GM19468 (cell line): ENCODE results near the gene HAND1.

ENCODE experiments used
- ATAC-seq: cut with Tn5 transposase; IDR thresholded peaks from one replicate; pipeline ENCODE4 v1.9.1; 2021; ENCODE audit warnings: mild to moderate bottlenecking, moderate library complexity, moderate number of reproducible peaks; ENCODE audit not compliant: unreplicated experiment; ENCODE audit errors: extremely low read depth

Gene HAND1

GRCh38 chr5:154464438-154464837, 13.6 kb downstream of the HAND1 start:
- ATAC-seq = no peak

DNA sequence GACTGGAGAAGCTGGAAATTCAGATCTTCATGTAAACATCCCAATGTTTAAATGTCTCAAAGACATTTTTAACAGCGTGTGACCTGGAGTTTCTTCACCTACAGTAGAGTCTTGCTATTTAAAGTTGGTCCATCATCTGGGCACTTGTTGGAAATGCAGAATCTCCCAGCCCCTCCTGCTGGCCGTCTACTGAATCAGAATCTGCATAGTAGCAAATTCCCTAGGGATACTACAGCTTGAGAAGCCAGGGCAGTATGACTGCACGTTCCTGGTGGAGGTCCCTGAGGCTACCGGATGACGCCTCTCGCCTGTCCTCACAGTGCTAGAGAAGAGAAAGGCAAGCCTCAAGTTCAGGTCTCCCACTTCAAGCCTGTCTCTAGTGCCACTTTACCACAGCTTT, 16.5 kb downstream of the HAND1 start:
- no peak for ATAC-seq

- ATAC-seq = no peak
Observed at GRCh38 chr5:154460172-154460571, 17.9 kb downstream of the HAND1 start.

- no peak for ATAC-seq
Observed at GRCh38 chr5:154459015-154459414, 19.0 kb downstream of the HAND1 start.

- no peak for ATAC-seq
Observed at GRCh38 chr5:154456540-154456939, 21.5 kb downstream of the HAND1 start.

DNA sequence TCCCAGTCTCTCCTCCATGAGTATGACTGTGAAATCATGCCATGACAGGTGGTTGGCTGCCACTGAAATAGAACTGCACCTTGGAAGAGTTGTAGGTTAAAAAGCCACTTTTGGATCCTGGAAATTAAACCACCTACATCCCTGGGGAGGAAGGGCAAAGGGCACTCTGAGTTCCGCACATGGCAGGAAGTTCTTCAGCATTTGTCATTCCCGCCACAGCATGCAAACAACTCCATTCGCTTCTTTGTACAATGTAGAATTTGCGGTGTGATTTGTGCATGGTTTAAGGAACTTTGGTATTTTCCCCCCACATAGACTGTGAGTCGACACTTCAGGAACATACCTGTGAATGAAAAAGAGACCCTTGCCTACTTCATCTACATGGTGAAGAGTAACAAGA, 22.4 kb downstream of the HAND1 start:
- ATAC-seq = no peak

DNA sequence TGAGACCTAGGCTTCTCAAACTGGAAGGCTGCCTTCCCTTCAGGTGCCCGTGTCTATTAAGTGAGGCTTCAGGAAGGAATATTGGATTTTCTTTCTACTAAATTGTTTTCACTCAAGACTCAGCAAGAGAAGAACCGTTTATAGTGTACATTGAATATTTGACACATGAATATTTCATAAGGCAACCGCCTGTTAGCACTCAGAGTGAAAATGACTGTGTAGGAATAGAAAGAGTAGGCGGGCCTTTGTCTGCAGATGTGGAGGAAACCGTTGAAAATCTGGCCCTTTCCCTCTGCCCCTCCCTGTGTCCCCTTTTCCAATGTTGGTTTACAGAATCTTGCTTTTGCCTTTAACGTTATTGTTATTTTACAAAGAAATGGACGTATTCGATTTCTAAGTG, 26.1 kb downstream of the HAND1 start:
- ATAC-seq = no peak

GRCh38 chr5:154449786-154450185, 28.2 kb downstream of the HAND1 start:
- ATAC-seq = no peak

DNA sequence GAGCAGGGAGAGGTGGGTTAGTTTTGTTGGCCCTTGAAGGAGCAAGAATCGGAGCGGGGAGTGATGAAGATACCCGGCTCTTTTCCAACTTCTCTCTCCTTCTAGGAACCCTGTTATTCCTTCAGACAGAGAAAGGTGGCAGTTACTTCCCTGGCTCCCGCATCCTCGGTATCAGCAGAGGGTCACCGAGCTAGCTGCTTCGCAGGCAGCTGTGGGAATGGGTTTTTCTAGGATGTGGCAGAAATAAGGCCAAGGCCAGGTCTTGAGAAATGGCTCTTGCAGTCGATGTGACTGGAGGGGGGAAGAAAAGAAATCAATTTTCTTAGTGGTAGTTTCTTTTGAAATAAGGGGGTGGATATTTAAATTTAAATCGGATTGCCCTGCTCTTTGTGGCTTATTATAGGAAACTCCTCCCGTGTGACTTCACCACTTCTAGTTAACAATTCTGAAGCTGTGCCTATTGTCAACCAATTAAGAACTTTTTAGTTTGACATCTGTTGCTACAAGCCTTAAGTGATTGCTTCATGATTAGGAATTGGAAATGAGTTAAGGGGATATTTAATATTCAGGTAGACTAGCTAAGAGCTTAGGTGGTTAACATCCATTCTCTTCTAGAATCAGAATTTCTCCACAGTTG, 30.8 kb downstream of the HAND1 start:
- ATAC-seq = no peak

- ATAC-seq = peak; percentile 4
Observed at GRCh38 chr5:154446195-154447088, 31.6 kb downstream of the HAND1 start.

DNA sequence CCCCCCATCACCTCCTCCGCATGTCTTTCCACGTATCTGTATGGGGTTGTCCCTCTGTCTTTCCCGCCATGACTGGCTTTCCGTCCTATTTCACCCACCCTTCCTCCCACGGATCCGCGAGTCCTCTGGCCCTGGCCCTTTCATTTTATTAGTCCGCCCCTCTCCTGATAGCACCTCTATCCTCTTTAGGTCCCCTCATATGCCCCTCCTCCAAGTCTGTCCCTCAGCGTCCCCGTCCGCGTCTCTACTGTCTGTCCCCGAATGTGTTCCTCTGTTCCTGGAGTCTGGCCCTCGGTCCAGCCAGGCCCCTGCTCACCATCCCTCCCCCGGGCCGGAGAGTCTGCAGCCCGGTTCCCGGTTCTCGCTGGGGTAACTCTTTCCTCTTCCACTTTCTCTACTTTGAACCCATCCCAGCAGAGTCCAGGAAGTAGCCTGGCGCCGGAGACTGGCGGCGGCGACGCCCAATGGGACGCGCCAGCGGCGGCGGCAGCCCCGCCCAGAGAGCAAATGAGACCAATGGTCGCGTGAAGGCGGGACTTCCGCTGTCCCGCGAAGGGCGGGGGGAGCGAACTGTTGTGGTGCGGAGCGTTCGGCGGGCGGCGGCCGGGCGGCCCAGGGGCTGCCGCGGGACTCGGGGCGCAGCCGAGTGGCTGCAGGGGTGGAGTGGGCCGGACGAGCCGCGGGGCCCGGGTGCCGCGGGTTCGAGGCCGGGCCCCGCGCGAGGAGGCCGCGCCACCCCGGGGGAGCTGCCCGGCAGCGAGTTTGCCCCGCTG, 32.4 kb downstream of the HAND1 start, which contains the start of gene SAP30L:
TSS of gene SAP30L (plus strand) at position 576 of the 773 bp plus-strand sequence. CDS start 608 bp downstream, outside the sequence.
- ATAC-seq = peak; percentile 95

- no peak for ATAC-seq
Observed at GRCh38 chr5:154444556-154445421, 33.2 kb downstream of the HAND1 start.

DNA sequence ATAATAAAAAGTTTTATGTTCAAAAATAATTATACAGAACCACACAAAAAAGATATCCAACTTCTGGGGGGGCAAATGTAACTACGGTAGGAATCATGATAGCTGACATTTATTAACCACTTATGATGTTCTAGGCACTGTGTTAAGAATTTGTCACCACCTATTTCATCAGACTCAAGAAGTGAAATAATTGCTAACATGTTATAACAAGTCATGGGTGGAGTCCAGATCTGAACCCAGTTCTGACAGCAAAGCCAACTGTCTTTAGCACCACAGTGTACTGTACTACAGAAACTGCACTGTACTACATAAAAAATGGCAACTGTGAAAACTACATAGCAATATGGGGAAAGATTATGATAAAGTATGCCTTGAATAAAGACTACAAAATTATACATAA, 35.2 kb downstream of the HAND1 start:
- no peak for ATAC-seq

DNA sequence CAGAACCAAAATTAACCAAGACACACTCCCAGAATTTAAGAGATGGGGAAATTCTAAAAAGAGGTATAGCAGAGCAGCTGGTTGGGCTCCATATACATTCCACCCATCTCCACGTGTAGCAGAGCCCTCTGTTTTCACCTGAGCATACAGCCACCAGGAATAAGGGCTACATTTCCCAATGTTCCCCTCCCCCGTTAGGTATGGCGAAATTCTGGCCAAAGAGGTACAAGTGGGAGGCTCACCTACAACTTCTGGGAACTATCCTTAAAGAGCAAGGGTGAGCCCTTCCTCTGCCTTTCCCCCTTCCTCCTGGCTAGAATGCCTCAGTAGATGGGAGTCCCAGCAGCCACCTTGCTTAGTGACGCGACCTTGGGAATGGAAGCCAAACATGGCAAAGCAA, 37.5 kb downstream of the HAND1 start:
- ATAC-seq = no peak

DNA sequence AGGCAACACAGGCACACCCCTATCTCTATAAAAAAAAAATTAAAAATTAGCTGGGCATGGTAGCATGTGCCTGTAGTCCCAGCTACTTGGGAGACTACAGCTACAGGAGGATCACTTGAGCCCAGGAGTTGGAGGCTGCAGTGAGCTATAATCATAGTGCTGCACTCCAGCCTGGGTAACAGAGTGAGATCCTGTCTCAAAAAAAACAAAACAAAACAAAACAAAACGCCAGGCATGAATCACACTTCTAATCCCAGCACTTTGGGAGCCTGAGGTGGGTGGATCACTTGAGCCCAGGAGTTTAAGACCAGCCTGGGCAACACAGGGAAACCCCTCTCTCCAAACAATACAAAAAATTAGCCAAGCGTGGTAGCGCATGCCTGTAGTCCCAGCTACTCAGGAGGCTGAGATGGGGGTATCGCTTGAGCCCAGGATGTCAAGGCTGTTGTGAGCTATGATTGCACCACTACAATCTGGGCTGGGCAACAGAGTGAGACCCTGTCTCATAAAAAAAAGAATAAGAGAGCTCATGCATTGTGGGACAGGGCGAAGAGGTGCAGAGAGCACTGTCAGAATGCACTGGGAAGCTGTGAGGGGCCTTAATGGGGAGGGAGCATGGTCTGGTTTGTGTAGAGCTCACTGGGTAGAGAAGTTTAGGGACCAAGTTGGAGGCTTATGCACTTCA, 40.6 kb downstream of the HAND1 start:
- ATAC-seq = no peak

DNA sequence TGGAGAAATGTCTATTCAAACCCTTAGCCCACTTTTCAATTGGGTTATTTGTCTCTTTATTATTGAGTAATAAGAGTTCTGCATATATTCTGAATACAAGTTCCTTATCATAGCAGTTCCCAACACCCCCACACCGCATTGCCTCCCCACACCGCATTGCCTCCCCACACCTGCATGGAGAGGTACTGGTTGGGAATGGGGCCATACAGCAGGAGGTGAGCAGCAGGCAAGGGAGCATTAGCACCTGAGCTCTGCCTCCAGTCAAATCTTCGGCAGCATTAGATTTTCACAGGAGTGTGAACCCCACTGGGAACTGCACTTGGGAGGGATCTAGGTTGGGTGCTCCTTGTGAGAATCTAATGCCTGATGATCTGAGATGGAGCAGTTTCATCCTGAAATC, 42.8 kb downstream of the HAND1 start:
- no peak for ATAC-seq

DNA sequence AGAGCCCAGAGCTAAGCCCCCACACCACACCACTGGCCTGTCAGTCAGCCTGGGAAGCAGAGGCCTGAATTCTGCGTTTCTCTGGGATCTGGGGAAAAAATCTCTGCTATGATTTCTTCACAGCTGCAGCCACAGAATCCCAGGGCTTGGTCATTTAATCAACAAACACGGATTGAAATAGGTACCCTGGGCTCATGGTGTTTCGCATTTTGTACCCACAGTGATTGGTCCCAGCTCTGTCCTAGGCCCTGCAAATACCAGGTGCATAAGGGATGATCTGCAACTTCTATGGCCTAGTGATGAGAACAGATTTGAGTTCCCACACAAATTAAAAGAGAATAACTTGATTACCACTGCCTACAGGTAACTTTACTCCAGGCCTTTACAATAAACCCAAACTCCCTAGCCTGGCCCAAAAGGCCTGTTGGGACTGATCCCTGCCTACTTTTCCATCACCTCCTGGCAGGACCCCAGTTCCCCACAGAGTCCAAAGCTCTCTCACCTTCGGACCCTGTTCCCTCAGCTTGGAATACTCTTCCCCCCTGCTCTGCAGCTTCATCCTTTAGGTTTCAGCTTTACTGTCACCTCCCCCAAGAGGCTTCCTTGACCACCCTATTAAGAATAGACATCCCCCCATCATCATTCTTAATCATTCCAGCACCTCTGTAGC, 46.9 kb downstream of the HAND1 start:
- no peak for ATAC-seq

DNA sequence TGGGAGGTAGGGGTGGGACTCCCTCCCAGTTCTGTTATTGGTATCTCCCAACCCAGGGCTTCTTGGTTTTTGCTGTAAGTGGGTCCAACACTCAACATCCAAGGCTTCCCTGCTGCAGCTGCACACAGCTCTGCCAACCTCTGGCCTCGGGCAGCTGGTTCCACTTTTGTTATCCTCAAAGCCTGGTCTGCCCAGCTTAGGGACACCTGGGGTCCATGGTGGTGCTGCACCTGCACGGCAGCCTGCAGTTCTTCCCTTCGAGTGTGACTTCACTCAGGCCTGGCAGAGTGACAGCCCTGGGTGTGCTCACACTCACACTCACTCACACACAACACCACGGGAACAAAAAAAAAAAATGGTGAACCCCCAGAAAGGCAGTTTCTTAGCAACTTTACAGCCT, 47.6 kb downstream of the HAND1 start:
- ATAC-seq = no peak

DNA sequence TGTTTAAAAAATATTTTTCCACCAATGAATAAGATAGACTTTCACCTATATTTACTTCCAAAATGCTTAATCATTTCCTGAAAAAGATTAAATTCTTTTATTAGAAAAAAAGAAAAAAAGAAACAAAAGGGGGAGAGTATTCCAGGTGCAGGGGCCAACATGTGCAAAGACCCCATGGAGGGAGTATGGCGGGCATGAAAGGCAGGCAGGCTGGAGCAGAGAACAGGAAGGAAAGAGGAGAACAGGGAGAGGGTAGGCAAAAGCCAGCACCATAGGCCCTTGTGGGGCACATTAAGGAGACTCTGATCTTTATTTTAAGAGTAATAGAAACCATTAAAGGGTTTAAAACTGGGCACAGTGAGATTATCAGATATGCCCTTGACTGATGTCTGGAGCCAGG, 48.7 kb downstream of the HAND1 start:
- ATAC-seq = no peak
